HepG2 (cell line): ENCODE data around the gene YIPF3. TPM values are rescaled to one million over a fixed set of nuclear protein-coding genes. Genes with fewer than 3 reads are reported as not detected.

Experiments used
- CHD2 ChIP-seq: IDR thresholded peaks from 2 replicates; pipeline ENCODE4 v1.6.1; 2011; ENCODE audit warnings: low read depth, low read length, improper control_type of control experiment
- CHD4 ChIP-seq: fragments of 200-600 bp; sonication (generic); IDR thresholded peaks from 2 replicates; pipeline ENCODE4 v1.7.0; 2017; ENCODE audit warnings: mild to moderate bottlenecking, low read length, borderline replicate concordance
- EEA1 ChIP-seq: sonication (generic); formaldehyde crosslinking; IDR thresholded peaks from 2 replicates; pipeline ENCODE4 v1.5.1; 2020; ENCODE audit warnings: mild to moderate bottlenecking, missing genetic modification reagents, borderline replicate concordance
- PLSCR1 ChIP-seq: sonication (generic); formaldehyde crosslinking; IDR thresholded peaks from 2 replicates; pipeline ENCODE4 v1.5.0; 2020; ENCODE audit warnings: missing genetic modification reagents, mild to moderate bottlenecking, borderline replicate concordance
- PPARG ChIP-seq: conservative IDR thresholded peaks from 2 replicates; pipeline ENCODE4 v1.6.1; 2016; ENCODE audit warnings: missing biosample characterization, missing genetic modification reagents
- PRPF4 ChIP-seq: fragments of 200-400 bp; formaldehyde crosslinking; IDR thresholded peaks from 2 replicates; pipeline ENCODE4 v1.6.1; 2016; ENCODE audit warnings: low read length, low read depth; ENCODE audit not compliant: poor library complexity, severe bottlenecking
- RBAK ChIP-seq: sonication (generic); formaldehyde crosslinking; IDR thresholded peaks from 2 replicates; pipeline ENCODE4 v1.5.1; 2020; ENCODE audit warnings: mild to moderate bottlenecking, missing genetic modification reagents
- RCOR2 ChIP-seq: IDR thresholded peaks from 2 replicates; pipeline ENCODE4 v1.6.1; 2016; ENCODE audit warnings: missing biosample characterization, missing genetic modification reagents
- SPEN ChIP-seq: sonication (generic); formaldehyde crosslinking; IDR thresholded peaks from 2 replicates; pipeline ENCODE4 v1.5.1; 2020; ENCODE audit warnings: low read depth, mild to moderate bottlenecking, missing genetic modification reagents
- SRSF9 ChIP-seq: fragments of 200-400 bp; formaldehyde crosslinking; IDR thresholded peaks from 2 replicates; pipeline ENCODE4 v1.6.1; 2018; ENCODE audit warnings: borderline replicate concordance, mild to moderate bottlenecking, low read depth, low read length; ENCODE audit not compliant: insufficient read depth, poor library complexity, severe bottlenecking
- TCF7L2 ChIP-seq: IDR thresholded peaks from 2 replicates; pipeline ENCODE4 v1.6.1; 2011; ENCODE audit warnings: mild to moderate bottlenecking, low read depth, low read length, moderate library complexity
- ZBTB43 ChIP-seq: sonication (generic); formaldehyde crosslinking; conservative IDR thresholded peaks from 2 replicates; pipeline ENCODE4 v1.4.0; 2020; ENCODE audit warnings: missing genetic modification reagents
- ZC3H13 ChIP-seq: sonication (generic); formaldehyde crosslinking; IDR thresholded peaks from 2 replicates; pipeline ENCODE4 v1.8.1; 2023; ENCODE audit warnings: mild to moderate bottlenecking, missing genetic modification reagents, moderate library complexity
- ZFAT ChIP-seq: sonication (generic); formaldehyde crosslinking; conservative IDR thresholded peaks from 2 replicates; pipeline ENCODE4 v1.8.1; 2023; ENCODE audit warnings: missing genetic modification reagents, inconsistent platforms
- ZMYM2 ChIP-seq: sonication (generic); formaldehyde crosslinking; IDR thresholded peaks from 2 replicates; pipeline ENCODE4 v1.8.0; 2022; ENCODE audit warnings: mild to moderate bottlenecking, missing genetic modification reagents
- ZNF207 ChIP-seq: fragments of 450-650 bp; IDR thresholded peaks from 2 replicates; pipeline ENCODE4 v1.6.1; 2016; ENCODE audit warnings: antibody characterized with exemption, borderline replicate concordance
- ZNF280D ChIP-seq: sonication (generic); formaldehyde crosslinking; IDR thresholded peaks from 2 replicates; pipeline ENCODE4 v1.5.1; 2020; ENCODE audit warnings: mild to moderate bottlenecking, missing genetic modification reagents
- ZNF33B ChIP-seq: sonication (generic); formaldehyde crosslinking; IDR thresholded peaks from 2 replicates; pipeline ENCODE4 v1.5.1; 2020; ENCODE audit warnings: mild to moderate bottlenecking, missing genetic modification reagents
- ZNF484 ChIP-seq: sonication (generic); formaldehyde crosslinking; IDR thresholded peaks from 2 replicates; pipeline ENCODE4 v1.5.1; 2020; ENCODE audit warnings: mild to moderate bottlenecking, low read depth, missing genetic modification reagents, borderline replicate concordance
- ZNF597 ChIP-seq: sonication (generic); formaldehyde crosslinking; IDR thresholded peaks from 2 replicates; pipeline ENCODE4 v1.5.0; 2020; ENCODE audit warnings: missing genetic modification reagents
- ZZZ3 ChIP-seq: sonication (generic); formaldehyde crosslinking; IDR thresholded peaks from 2 replicates; pipeline ENCODE4 v1.4.0; 2020; ENCODE audit warnings: missing genetic modification reagents, mild to moderate bottlenecking, borderline replicate concordance
- polyA plus RNA-seq, 8 experiments: library from polyadenylated mRNA; depleted of rRNA in 3 of 8; stranded (reverse) in 7 of 8; unstranded in 1 of 8; fragments of >200 nt; fragmentation: Illumina TruSeq in 4 of 8; extraction: Trizol in 4 of 8; gene quantifications; 2 replicates each; pipeline versions ENCODE4 v1.2.1 to v1.2.3, GENCODE V29; 2011 to 2016; ENCODE audit warnings: low read depth in 4 of 8, missing spikeins in 1 of 8, mixed read lengths in 1 of 8; ENCODE audit not compliant: insufficient read depth in 1 of 8
- total RNA-seq, 5 experiments: library from RNA; depleted of rRNA; stranded (reverse); fragments of >200 nt; fragmentation: Illumina TruSeq; extraction: Trizol; gene quantifications; 2 replicates each; pipeline ENCODE4 v1.2.3, GENCODE V29; 2016; ENCODE audit warnings: low read depth in 1 of 5

YIPF3 gene
- total and polyA plus RNA-seq, 2 of the 13 experiments (the other 11 are each of a cell fraction or from before 2014, with no cell fraction given), result 107 to 206 TPM

GRCh38 chr6:43477235-43478007, 39.3 kb downstream of the YIPF3 start, which contains the start of gene TJAP1 (continued):
- peak; percentile 70; the same call in 1 of the 2 replicates for TF ChIP-seq ZNF280D (CRISPR knock-in tag)
- TF ChIP-seq PPARG, result 0 out of 2 replicates have a peak, but pooled peaks have one; percentile 54
- TF ChIP-seq CHD2, result peak; percentile 67; the same call in 1 of the 2 replicates
- no peak for TF ChIP-seq CHD4
- TF ChIP-seq ZMYM2, result no peak
- no peak for TF ChIP-seq SRSF9
- no peak for TF ChIP-seq ZNF484 (CRISPR knock-in tag)
- no peak; the same call in 1 of the 2 replicates for TF ChIP-seq RCOR2 (CRISPR knock-in tag)
- TF ChIP-seq ZNF207, result no peak
- no peak for TF ChIP-seq ZBTB43 (CRISPR knock-in tag)
- peak; percentile 92; the same call in 1 of the 2 replicates for TF ChIP-seq ZZZ3 (CRISPR knock-in tag)
- TF ChIP-seq ZFAT (CRISPR knock-in tag), result no peak
- TF ChIP-seq EEA1 (CRISPR knock-in tag), result no peak
- no peak for TF ChIP-seq ZNF597
- TF ChIP-seq ZC3H13 (CRISPR knock-in tag), result peak; percentile 85
- TF ChIP-seq PRPF4, result no peak
- TF ChIP-seq TCF7L2, result no peak
- TF ChIP-seq ZNF33B, result no peak
- TF ChIP-seq PLSCR1 (CRISPR knock-in tag), result no peak
- no peak for TF ChIP-seq RBAK (CRISPR knock-in tag)
- peak; percentile 90 for TF ChIP-seq SPEN (CRISPR knock-in tag)
